Measurements from ENCODE around the gene BCAS4.

- no peak for TF ChIP-seq GATA2 (IDR thresholded peaks at IDR 0.05; ENCODE audit: low read depth, low read length)
- no peak for TF ChIP-seq GATA3 (IDR thresholded peaks at IDR 0.05; ENCODE audit: low read depth, low read length)
Measured at GRCh38 chr20:50746138-50746940, 48.5 kb upstream of the BCAS4 start.
